ENCODE data around the gene CABP1. TPM values are rescaled to one million over a fixed set of nuclear protein-coding genes. Genes with fewer than 3 reads are reported as not detected.

CABP1 gene
- total RNA-seq, 4 donors from 2014 or later: 0.54 to 3.3 (median 0.95) TPM; not detected in 1

GRCh38 chr12:120618954-120619615, 21.3 kb upstream of the CABP1 start:
- Histone ChIP-seq H3K4me1 (peaks cover 0 to 7% (median 0%) of the 10 kb centered on the region in 4 donors), H3K4me3 (no peak overlapping the region), H3K27ac (no peak overlapping the region), H3K36me3 (no peaks in the 10 kb centered on the region), H3K27me3 (no peaks in the 10 kb centered on the region), H3K9me3 (no peaks in the 10 kb centered on the region)
- DNase-seq: no peak
- no peak for TF ChIP-seq POLR2A (IDR thresholded peaks at IDR 0.05)
- TF ChIP-seq, protein P1, sequence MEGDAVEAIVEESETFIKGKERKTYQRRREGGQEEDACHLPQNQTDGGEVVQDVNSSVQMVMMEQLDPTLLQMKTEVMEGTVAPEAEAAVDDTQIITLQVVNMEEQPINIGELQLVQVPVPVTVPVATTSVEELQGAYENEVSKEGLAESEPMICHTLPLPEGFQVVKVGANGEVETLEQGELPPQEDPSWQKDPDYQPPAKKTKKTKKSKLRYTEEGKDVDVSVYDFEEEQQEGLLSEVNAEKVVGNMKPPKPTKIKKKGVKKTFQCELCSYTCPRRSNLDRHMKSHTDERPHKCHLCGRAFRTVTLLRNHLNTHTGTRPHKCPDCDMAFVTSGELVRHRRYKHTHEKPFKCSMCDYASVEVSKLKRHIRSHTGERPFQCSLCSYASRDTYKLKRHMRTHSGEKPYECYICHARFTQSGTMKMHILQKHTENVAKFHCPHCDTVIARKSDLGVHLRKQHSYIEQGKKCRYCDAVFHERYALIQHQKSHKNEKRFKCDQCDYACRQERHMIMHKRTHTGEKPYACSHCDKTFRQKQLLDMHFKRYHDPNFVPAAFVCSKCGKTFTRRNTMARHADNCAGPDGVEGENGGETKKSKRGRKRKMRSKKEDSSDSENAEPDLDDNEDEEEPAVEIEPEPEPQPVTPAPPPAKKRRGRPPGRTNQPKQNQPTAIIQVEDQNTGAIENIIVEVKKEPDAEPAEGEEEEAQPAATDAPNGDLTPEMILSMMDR (IDR thresholded peaks at IDR 0.05): no peak

- no peaks in the 10 kb centered on the region for H3K9me3 ChIP-seq
- TF ChIP-seq, protein P1 (IDR thresholded peaks at IDR 0.05): peak in 3 of 6 experiments; percentile 5 to 26 (median 18)
- peak in 1 of 2 donors; percentile 53 for TF ChIP-seq POLR2A (IDR thresholded peaks at IDR 0.05)
- peaks cover 0 to 7% (median 0%) of the 10 kb centered on the region in 4 donors for H3K4me1 ChIP-seq
- no peak overlapping the region for H3K4me3 ChIP-seq
- no peaks in the 10 kb centered on the region for H3K36me3 ChIP-seq
- DNase-seq: peak in 2 of 3 donors; percentile 67 to 85
- H3K27ac ChIP-seq: peak overlapping the region in 2 of 4 donors; percentile 20 to 80
- no peaks in the 10 kb centered on the region for H3K27me3 ChIP-seq
Measured at GRCh38 chr12:120620624-120621023, 19.8 kb upstream of the CABP1 start.

- no peaks in the 10 kb centered on the region for H3K36me3 ChIP-seq
- DNase-seq: peak in 1 of 3 donors; percentile 19
- no peak overlapping the region for H3K27ac ChIP-seq
- TF ChIP-seq, protein P1 (IDR thresholded peaks at IDR 0.05): peak in 4 of 6 experiments; percentile 10 to 26 (median 14)
- TF ChIP-seq POLR2A (IDR thresholded peaks at IDR 0.05): no peak
- no peak overlapping the region for H3K4me3 ChIP-seq
- H3K9me3 ChIP-seq: no peaks in the 10 kb centered on the region
- no peaks in the 10 kb centered on the region for H3K27me3 ChIP-seq
- H3K4me1 ChIP-seq: no peaks in the 10 kb centered on the region
Measured at GRCh38 chr12:120625557-120626419, 14.6 kb upstream of the CABP1 start.

GRCh38 chr12:120628919-120629318, 11.5 kb upstream of the CABP1 start:
- Histone ChIP-seq H3K4me3 (no peak overlapping the region), H3K36me3 (no peaks in the 10 kb centered on the region), H3K27me3 (no peaks in the 10 kb centered on the region), H3K27ac (no peak overlapping the region), H3K9me3 (no peaks in the 10 kb centered on the region), H3K4me1 (no peaks in the 10 kb centered on the region)
- DNase-seq: peak in 1 of 3 donors; percentile 60
- TF ChIP-seq POLR2A (IDR thresholded peaks at IDR 0.05): no peak
- TF ChIP-seq, protein P1 (IDR thresholded peaks at IDR 0.05): peak in 2 of 6 experiments; percentile 33 to 38

DNA sequence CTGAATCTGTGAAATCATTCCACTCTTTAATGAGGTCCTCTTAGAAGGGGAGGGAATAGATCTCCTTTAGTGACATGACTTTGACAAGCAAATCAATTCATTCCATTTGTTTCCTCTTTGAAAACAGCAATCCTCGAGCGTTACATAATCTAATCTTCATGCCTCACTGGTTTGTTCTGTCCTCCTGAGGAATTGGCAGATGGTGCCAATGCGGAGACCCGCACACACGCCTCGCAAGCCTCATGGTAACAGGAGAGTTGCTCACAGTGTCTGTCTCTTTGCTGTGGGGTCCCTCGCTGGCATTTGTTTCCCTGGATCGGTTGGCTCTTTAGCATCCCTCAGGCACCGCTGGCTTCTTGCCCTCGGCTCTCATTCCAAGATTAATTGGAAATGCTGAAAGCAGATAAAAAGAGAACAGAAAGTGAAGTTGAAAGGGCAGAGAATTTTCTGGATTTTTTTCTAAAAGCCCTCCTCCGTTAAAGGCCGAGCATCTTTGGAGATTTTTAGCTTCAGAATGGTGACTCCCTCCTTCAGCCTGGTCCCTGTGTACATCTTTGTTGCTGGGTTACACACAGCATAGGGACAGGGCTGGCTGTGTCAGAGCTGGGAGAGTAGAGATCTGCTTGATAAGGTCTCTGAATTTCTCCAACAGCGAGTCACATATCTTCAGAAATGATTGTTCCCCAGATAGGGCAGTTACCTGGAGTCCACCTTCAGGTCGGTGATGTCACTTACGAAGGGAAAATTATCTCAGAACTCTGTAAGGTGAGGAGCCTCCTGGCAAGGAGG, 10.1 kb upstream of the CABP1 start:
- no peak for DNase-seq
- Histone ChIP-seq H3K27me3 (no peaks in the 10 kb centered on the region), H3K9me3 (no peaks in the 10 kb centered on the region), H3K4me3 (no peak overlapping the region), H3K4me1 (no peaks in the 10 kb centered on the region), H3K27ac (no peak overlapping the region), H3K36me3 (no peaks in the 10 kb centered on the region)
- TF ChIP-seq, protein P1 (IDR thresholded peaks at IDR 0.05): no peak
- no peak for TF ChIP-seq POLR2A (IDR thresholded peaks at IDR 0.05)
